ENCODE measurements around the gene CCDC85C.

Gene CCDC85C

DNA sequence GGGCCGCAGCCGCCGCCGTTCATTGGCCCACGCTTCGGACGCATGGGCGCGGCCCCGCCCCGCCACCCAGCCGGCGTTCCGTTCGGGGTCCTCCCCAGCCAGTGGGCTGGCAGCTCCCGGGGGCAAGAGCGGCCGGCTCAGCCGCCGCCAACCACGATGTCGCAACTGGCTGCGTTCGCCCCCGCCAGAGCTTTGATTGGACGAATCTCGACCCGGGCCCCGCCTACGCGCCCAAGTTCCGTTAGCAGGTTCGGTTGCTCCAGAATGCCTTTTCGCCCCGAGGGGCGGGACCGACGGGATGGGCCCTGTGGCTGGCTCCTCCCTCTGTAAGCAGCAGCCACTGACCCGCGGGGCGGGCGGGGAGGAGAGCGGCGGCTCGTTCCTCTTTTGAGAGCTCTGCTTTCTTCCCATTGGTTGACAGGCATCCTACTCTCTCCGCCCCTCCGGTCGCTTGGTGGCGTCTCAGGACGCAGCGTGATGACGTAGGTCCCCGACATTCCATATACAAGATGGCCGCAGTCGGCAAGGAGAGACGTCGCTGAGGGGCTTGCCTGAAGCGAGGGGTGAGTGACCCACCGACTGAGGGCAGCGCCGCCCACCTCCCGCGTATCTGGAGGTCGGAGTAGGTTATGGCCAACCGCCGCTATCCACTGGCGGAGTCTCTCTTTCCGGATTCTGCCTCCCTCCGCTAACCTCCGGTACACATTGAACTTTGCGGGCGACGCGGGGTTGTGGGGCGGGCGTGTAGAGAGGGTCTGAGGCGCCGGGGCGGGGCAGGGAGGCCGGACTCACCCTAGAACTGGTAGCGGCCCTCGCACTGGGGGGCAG is 122.9 kb downstream of the CCDC85C start, which contains the start of gene CCNK:
CCNK (plus strand) TSS at position 493 of the 828 bp plus-strand sequence. CDS start 11,269 bp downstream, outside the sequence.
- no peak for TF ChIP-seq GATA1 (IDR thresholded peaks at IDR 0.05; ENCODE audit: low read depth, low read length)
- TF ChIP-seq POLR2A (IDR thresholded peaks at IDR 0.05; ENCODE audit: low read length): peak; percentile 91
- peak; percentile 100 for DNase-seq

DNA sequence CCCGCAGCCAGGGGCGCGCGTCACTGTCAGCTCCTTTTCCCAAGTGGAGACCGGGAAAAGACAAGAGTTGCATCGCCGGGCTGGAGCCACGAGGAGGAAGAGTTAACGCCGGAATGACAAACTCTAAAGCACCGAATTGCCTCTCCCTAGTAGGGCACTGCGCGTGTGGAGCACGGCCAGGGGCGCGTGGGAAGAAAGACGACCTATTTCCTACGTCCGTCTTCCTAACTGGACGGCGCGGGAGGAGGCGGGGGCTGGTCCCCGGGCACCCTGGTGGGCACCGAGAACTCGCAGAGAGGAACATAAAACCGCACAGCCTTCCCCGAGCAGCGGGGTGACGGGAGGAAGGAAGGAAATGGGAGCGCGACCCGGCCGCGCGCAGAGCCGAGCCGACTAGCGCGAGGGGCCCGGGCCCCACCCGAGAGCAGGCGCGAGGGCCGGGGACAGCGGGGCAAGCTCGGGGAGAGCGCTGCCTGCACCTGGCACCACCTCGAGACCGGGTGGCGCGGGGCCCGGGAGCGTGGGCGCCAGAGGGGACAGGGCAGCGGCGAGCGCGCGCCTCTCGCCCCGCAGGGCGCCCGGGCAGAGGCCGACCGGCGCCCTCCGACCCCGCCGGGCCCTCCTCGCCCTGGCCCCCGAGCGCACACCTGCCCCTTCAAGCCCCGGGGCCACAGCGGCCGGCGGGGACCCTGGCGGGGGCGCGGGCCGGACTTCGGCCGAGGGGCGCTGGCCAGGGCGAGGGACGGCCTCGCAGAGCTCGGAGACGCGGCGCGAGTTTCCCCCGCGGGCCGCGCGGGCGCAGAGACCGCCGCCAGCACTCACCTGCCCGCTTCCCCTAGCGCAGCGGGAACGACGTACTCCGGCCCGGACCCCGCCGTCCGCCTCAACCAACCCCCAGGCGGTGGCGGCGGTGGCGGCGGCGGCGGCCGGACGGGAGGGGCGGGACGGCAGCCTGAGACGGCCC is 123.8 kb downstream of the CCDC85C start, which contains the start of gene SETD3:
SETD3 (minus strand) TSS at position 954 of the 964 bp plus-strand sequence. CDS start 15,054 bp downstream, outside the sequence.
- TF ChIP-seq GATA1 (IDR thresholded peaks at IDR 0.05; ENCODE audit: low read depth, low read length) (no peak), POLR2A (IDR thresholded peaks at IDR 0.05; ENCODE audit: low read length) (no peak)

GRCh38 chr14:99479160-99479905 is 124.7 kb downstream of the CCDC85C start:
- DNase-seq: peak in 1 of 2 experiments; percentile 42
- TF ChIP-seq GATA1 (IDR thresholded peaks at IDR 0.05; ENCODE audit: low read depth, low read length) (no peak), POLR2A (IDR thresholded peaks at IDR 0.05; ENCODE audit: low read length) (no peak)

More for the DNA sequence above, 123.8 kb downstream of the CCDC85C start, which contains the start of gene SETD3:
- peak; percentile 55 to 69 for DNase-seq

GRCh38 chr14:99478128-99478527 is 125.9 kb downstream of the CCDC85C start:
- DNase-seq: peak in 1 of 2 experiments; percentile 28

GRCh38 chr14:99476864-99477263 is 127.1 kb downstream of the CCDC85C start:
- no peak for DNase-seq
- TF ChIP-seq POLR2A (IDR thresholded peaks at IDR 0.05; ENCODE audit: low read length): no peak
- TF ChIP-seq GATA1 (IDR thresholded peaks at IDR 0.05; ENCODE audit: low read depth, low read length): no peak

More at GRCh38 chr14:99478128-99478527, 125.9 kb downstream of the CCDC85C start:
- TF ChIP-seq GATA1 (IDR thresholded peaks at IDR 0.05; ENCODE audit: low read depth, low read length) (no peak), POLR2A (IDR thresholded peaks at IDR 0.05; ENCODE audit: low read length) (no peak)

DNA sequence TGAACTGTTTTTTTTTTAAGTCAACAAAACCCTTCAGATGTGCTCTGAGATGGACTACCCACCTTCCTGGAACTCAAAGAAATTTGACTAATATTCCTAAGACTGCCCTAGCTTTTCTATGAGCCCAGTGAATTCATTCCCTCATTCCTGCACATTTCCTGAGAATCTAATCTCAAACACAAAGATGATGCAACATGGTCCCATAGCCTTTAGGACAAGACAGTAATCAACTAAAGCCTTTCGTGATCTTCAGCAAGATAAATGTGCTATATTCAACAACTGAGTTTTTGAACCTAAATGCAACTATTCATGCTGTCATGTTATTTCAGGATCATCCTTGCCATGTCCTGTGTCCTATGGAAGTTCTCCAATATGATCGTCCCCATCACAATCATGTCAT is 128.3 kb downstream of the CCDC85C start:
- peak in 1 of 2 experiments; percentile 17 for DNase-seq
- no peak for TF ChIP-seq GATA1 (IDR thresholded peaks at IDR 0.05; ENCODE audit: low read depth, low read length)
- no peak for TF ChIP-seq POLR2A (IDR thresholded peaks at IDR 0.05; ENCODE audit: low read length)

DNA sequence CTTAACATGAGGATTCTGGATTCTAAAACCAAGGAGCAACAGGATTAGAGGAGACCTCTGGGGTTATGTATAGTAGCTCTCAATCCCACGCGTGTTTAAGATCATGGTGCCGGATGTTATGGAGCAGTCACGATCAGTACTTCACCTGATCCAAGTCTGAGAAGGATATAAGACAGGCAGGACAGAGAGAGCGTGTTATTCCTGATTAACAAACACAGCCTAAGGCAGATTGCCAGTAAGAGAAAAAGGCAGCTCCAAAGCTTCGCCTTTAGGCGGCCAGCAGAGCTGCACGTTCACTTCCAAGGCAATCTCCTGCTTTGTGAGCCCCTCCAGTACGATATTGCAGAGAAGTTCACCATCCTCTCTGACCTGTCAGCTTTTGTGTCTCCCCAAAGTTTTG is 128.8 kb downstream of the CCDC85C start:
- DNase-seq: no peak
- TF ChIP-seq GATA1 (IDR thresholded peaks at IDR 0.05; ENCODE audit: low read depth, low read length) (no peak), POLR2A (IDR thresholded peaks at IDR 0.05; ENCODE audit: low read length) (no peak)

DNA sequence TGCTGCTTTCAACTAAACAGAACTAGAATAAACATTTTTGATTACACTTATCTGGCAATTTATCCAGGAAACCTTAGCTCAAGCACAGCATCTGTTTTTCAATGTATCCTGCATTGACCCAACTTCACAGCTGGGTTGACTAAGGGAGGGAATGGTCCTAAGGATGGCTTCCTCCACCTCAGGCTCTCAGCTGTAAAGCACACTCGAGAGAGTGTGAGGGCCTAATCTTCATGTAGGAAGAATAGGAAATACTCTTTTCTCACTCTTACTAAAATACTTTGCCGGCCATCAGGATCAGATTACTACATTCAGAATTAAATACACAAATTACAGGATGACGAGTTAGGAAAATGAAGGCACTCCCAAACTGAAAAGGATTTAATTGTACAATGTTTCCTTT is 130.5 kb downstream of the CCDC85C start:
- DNase-seq: no peak
- TF ChIP-seq POLR2A (IDR thresholded peaks at IDR 0.05; ENCODE audit: low read length): no peak
- TF ChIP-seq GATA1 (IDR thresholded peaks at IDR 0.05; ENCODE audit: low read depth, low read length): no peak

GRCh38 chr14:99472937-99473336 is 131.1 kb downstream of the CCDC85C start:
- no peak for DNase-seq
- TF ChIP-seq POLR2A (IDR thresholded peaks at IDR 0.05; ENCODE audit: low read length): no peak
- TF ChIP-seq GATA1 (IDR thresholded peaks at IDR 0.05; ENCODE audit: low read depth, low read length): no peak

DNA sequence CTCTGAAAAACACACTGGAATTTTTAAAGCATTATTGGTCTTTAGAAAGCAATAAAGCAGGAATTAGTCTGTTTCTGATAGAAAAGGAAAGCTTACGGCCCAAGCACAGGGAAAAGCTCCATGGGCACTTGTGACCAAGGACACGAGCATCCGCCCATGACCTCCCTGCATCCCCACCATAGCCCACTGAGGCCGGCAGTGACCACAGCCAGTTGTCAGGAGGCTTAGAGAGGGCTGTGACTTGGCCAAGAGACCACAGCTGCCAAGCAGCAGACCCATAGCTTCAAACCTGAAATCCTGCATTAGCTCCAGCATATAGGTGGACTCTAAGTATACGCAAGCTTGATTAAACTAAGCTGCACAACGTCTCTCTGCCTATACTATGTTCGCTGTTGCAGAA is 132.3 kb downstream of the CCDC85C start:
- DNase-seq: no peak
- TF ChIP-seq POLR2A (IDR thresholded peaks at IDR 0.05; ENCODE audit: low read length): no peak
- TF ChIP-seq GATA1 (IDR thresholded peaks at IDR 0.05; ENCODE audit: low read depth, low read length): no peak

DNA sequence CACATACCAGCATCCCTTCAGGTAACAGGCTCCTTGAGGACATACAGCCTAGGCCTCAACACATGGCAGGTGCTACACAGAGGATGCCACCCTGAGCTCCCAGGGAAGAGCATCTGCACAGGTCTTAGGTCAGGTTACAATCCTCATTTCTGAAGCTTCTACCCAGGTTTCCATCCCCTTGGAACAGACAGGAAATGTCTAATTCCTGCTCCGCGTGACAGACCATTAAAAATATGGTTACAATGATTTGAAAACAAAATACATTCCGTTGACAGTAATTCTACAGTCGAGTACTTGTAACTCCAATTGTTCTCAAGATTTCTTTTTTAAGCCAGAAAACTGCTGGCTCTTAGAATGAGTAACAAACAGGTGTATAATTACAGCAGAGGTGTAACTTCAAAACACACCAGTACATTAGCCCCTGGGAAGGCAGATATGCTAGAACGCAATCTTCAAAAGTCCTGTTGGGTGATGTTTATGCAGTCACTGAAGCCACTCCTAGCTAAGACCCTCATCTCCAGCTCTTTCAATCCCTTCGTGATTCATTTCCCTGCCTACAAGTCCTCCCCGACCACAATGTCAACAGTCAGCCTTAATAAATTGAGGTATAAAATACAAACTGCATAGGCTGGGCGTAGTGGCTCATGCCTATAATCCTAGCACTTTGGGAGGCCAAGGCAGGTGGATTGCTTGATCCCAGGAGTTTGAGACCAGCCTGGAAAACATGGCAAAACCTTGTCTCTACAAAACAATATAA is 135.0 kb downstream of the CCDC85C start:
- DNase-seq: no peak
- TF ChIP-seq POLR2A (IDR thresholded peaks at IDR 0.05; ENCODE audit: low read length) (no peak), GATA1 (IDR thresholded peaks at IDR 0.05; ENCODE audit: low read depth, low read length) (no peak)

- TF ChIP-seq POLR2A (IDR thresholded peaks at IDR 0.05; ENCODE audit: low read length) (no peak), GATA1 (IDR thresholded peaks at IDR 0.05; ENCODE audit: low read depth, low read length) (no peak)
- DNase-seq: no peak
Observed at GRCh38 chr14:99468081-99468480, 135.9 kb downstream of the CCDC85C start.

Data from erythroblast (primary cell).